ENCODE measurements around the gene FCN3.
A peak's percentile ranks its signal among the peaks of the same experiment; 100 is the strongest.

The FCN3 gene

DNA sequence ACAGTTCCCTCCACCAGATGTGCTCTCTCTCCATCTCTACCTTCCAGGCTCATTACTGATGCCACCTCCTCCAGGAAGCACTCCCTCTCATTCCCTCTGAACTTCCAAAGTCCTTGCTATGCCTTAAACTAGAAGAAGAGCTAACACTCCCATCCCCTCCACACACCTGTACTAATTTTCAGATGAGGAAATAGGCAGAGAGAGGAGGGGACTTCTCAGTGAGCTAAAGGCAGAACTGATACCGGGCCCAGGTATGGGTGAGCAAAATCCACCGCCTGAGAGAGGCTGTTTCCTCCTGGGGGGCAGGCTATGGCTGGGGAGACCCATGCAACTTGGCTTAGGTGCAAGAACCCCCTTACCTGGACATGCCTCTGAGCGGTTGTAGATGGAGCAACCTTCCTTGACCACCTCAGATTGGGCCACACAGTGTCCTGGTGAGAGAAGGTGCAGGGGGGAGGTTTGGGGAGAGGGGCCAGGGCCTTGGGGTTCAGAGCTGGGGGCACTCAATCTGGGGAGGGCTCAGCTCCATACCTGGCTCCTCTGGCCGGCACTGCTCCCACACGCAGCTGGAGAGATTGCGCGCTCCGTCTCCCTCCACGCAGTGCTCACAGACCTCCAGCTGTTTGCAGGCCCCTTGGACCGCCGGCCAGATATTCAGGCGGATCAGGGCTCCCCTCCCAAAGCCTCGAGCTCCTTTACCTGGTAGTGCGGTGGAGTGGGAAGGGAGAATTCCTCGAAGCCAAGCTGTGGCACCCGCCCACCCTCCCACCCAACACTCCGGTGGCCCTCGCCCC is 7.5 kb upstream of the FCN3 start:
- no peak overlapping the region for H3K4me3 ChIP-seq (ENCODE audit: low read depth, low read length)
- TF ChIP-seq POLR2A (IDR thresholded peaks at IDR 0.05; ENCODE audit: extremely low read depth, insufficient read length) (no peak), MYC (IDR thresholded peaks at IDR 0.05; ENCODE audit: low read depth, low read length) (no peak)
- TF ChIP-seq, protein P1, sequence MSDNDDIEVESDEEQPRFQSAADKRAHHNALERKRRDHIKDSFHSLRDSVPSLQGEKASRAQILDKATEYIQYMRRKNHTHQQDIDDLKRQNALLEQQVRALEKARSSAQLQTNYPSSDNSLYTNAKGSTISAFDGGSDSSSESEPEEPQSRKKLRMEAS (IDR thresholded peaks at IDR 0.05; ENCODE audit: low read depth, low read length), result no peak
- TF ChIP-seq, protein P2, sequence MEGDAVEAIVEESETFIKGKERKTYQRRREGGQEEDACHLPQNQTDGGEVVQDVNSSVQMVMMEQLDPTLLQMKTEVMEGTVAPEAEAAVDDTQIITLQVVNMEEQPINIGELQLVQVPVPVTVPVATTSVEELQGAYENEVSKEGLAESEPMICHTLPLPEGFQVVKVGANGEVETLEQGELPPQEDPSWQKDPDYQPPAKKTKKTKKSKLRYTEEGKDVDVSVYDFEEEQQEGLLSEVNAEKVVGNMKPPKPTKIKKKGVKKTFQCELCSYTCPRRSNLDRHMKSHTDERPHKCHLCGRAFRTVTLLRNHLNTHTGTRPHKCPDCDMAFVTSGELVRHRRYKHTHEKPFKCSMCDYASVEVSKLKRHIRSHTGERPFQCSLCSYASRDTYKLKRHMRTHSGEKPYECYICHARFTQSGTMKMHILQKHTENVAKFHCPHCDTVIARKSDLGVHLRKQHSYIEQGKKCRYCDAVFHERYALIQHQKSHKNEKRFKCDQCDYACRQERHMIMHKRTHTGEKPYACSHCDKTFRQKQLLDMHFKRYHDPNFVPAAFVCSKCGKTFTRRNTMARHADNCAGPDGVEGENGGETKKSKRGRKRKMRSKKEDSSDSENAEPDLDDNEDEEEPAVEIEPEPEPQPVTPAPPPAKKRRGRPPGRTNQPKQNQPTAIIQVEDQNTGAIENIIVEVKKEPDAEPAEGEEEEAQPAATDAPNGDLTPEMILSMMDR (IDR thresholded peaks at IDR 0.05; ENCODE audit: low read depth, low read length), result no peak

DNA sequence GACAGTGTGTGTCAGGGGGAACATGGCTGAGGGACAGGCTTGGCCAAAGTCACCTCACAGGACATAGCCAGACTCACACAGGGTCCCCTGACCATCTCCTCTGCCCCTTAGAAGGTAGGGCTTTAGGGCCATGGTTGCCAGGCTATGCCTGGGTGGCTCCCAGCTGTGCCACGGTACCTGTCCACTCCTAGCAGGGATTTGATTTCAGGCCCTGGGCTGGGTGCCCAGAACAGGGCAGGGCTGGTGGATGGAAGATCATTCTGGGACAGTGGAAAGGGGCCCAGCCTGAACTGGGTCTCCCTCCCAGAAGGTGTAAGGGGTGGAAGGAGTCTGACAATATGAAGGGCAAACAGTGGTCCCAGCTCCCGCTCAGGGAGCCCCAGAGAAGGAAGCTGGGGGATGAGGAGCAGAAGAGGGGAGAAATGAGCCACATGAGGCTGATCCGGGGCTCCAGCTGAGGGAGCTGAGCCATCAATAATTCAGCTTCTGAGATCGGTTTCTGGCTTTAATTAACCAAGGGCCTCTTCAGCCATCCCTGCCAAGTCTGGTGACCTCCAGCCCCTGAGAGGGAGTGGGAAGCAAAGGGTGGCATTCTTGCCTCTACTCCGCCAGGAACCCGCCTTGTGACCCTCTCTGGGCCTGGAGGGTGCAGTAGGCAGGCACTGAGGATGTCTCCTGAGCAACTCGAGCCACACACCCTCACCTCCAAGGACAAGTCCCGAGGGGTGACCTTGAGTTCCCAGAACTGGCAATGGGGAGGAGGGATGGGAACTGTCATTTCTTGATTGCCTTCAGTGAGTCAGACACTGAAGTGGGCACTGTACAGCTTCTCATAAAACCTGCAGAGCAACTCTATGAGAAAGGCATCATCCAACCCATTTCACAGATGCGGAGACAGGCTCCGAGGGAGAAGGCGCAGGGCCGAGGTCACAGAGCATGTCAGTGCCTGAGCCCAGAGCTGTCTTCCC is 6.4 kb upstream of the FCN3 start:
- H3K4me3 ChIP-seq (ENCODE audit: low read depth, low read length), result no peak overlapping the region
- no peak for DNase-seq (ENCODE audit: low read depth)
- TF ChIP-seq, protein P1 (IDR thresholded peaks at IDR 0.05; ENCODE audit: low read depth, low read length), result no peak
- TF ChIP-seq POLR2A (IDR thresholded peaks at IDR 0.05; ENCODE audit: extremely low read depth, insufficient read length) (no peak), MYC (IDR thresholded peaks at IDR 0.05; ENCODE audit: low read depth, low read length) (no peak)
- TF ChIP-seq, protein P2 (IDR thresholded peaks at IDR 0.05; ENCODE audit: low read depth, low read length), result no peak

More for the DNA sequence above, 7.5 kb upstream of the FCN3 start:
- DNase-seq (ENCODE audit: low read depth), result no peak

DNA sequence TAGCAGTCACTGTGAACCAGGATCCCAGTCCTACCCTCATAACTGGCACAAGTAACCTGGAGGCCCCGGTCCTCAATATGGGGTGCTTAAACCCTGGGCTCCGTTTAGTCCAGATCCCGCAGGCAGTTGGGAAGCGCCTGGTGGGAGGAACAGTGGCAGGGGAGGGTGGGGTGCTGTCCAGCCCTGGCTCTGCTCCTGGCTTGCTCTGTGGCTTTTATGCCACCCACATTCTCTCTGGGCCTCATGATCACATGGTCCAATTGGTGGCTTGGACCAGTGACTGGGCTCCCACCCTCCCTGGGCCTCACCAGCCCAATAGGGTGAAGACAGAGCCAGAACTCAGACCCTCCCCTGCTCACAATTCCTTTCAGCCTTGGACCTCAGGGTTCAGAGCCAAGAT is 5.6 kb upstream of the FCN3 start:
- no peak for TF ChIP-seq MYC (IDR thresholded peaks at IDR 0.05; ENCODE audit: low read depth, low read length)
- no peak for TF ChIP-seq POLR2A (IDR thresholded peaks at IDR 0.05; ENCODE audit: extremely low read depth, insufficient read length)
- TF ChIP-seq, protein P2 (IDR thresholded peaks at IDR 0.05; ENCODE audit: low read depth, low read length), result no peak
- TF ChIP-seq, protein P1 (IDR thresholded peaks at IDR 0.05; ENCODE audit: low read depth, low read length), result no peak
- H3K4me3 ChIP-seq (ENCODE audit: low read depth, low read length), result no peak overlapping the region
- DNase-seq (ENCODE audit: low read depth), result no peak

DNA sequence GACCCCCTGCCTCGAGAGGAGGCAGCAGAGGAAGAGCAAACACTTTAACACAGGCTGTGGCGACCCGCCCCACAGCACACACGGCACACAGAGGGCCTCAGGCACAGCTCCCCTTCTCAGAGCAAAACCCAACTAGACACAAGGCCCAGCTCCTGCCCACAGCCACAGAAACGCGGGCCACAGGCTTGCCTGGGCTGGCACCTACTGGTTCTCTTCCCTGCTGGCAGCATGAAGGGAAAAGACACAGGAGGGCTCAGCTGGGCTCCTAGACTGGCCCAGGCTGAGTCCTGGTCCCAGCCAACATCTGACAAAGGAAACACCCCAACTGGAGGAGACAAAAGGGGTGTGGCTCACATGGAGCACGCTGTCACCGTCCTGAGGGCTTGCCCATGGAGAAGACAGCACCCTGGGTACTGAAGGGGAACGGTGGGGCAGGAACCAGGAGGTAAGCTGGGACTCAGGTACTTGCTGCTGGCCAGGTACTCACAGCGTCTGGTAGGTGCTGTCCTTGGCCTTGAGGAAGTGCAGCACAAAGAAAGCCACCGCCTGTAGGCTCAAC is 5.0 kb upstream of the FCN3 start:
- DNase-seq (ENCODE audit: low read depth), result no peak
- no peak overlapping the region for H3K4me3 ChIP-seq (ENCODE audit: low read depth, low read length)
- TF ChIP-seq, protein P2 (IDR thresholded peaks at IDR 0.05; ENCODE audit: low read depth, low read length), result no peak

DNA sequence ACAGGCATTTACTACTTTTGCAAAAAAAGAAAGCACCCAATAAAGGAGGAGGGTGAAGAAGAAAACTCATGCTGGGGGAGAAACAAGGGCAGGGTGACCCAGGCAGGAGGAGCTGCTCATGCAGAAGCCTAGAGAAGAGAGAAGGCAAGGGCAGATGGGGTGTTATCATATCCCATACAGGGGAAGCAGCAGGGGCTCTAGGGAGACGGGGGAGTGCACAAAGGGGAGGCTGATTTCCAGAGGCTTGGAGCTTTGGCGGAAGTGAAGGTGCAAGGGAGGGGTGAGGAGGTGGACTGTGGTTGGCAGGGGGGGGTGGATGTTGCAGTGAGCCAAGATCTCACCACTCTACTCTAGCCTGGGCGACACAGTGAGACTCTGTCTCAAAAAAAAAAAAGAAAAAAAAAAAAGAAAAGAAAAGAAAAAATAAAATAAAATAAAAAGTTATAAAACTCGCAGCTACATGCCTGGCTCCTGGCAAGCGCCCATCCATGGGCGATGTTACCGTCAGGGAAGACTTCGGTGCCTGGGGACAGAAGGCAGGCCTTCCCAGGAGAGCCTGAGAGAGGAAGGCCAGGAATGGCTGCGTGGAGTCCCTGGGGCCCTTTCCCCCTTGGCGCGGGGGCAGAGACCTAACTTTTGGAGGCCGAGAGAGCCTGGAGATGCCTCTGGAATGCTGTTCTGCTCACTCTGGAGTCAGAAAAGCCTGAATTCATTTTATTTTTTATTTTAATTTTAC is 3.3 kb upstream of the FCN3 start:
- H3K4me3 ChIP-seq (ENCODE audit: low read depth, low read length), result no peak overlapping the region
- TF ChIP-seq, protein P2 (IDR thresholded peaks at IDR 0.05; ENCODE audit: low read depth, low read length), result no peak
- TF ChIP-seq, protein P1 (IDR thresholded peaks at IDR 0.05; ENCODE audit: low read depth, low read length), result no peak
- TF ChIP-seq MYC (IDR thresholded peaks at IDR 0.05; ENCODE audit: low read depth, low read length) (no peak), POLR2A (IDR thresholded peaks at IDR 0.05; ENCODE audit: extremely low read depth, insufficient read length) (no peak)
- DNase-seq (ENCODE audit: low read depth), result peak; percentile 75
